Activated CD4-positive, alpha-beta memory T cell treated with anti-CD3 and anti-CD28 coated beads, Interleukin-2, amount 10 ng/mL, durations not matched to agents 7 days and 5 days (primary cell): ENCODE results near the gene FAM200C. TPM values are rescaled to one million over a fixed set of nuclear protein-coding genes. Genes with fewer than 3 reads are reported as not detected.

Experiments
- CTCF ChIA-PET: fragments of 350-600 bp; sonication (Branson Sonifier 250); formaldehyde crosslinking; loops from one replicate; lab custom pipeline; 2021; ENCODE audit warnings: antibody characterized with exemption, inconsistent platforms; lab: Charles Lee
- POLR2A ChIA-PET: fragments of 350-600 bp; sonication (Branson Sonifier 250); formaldehyde crosslinking; loops from one replicate; lab custom pipeline; 2021; ENCODE audit warnings: antibody characterized with exemption; lab: Charles Lee
- DNase-seq: peaks from one replicate; pipeline ENCODE4 v3.0.0-alpha.2; 2020
- H3K27ac Mint-ChIP-seq: one replicate; pipeline ENCODE4 v1.8.0; 2021; ENCODE audit warnings: mild to moderate bottlenecking, mixed read lengths
- H3K27me3 Mint-ChIP-seq: one replicate; pipeline ENCODE4 v1.8.0; 2021; ENCODE audit warnings: mixed read lengths
- H3K36me3 Mint-ChIP-seq: one replicate; pipeline ENCODE4 v1.8.0; 2021; ENCODE audit warnings: low read depth, mixed read lengths
- H3K4me1 Mint-ChIP-seq: one replicate; pipeline ENCODE4 v1.8.0; 2021; ENCODE audit warnings: mixed read lengths
- H3K4me3 Mint-ChIP-seq: one replicate; pipeline ENCODE4 v1.8.0; 2021; ENCODE audit warnings: mild to moderate bottlenecking, mixed read lengths
- H3K9me3 Mint-ChIP-seq: one replicate; pipeline ENCODE4 v1.8.0; 2021; ENCODE audit warnings: mixed read lengths
- total RNA-seq, 2 experiments: library from RNA; stranded (reverse); gene quantifications; one replicate each; pipeline ENCODE4 v1.2.3, GENCODE V29; 2021

The FAM200C gene
- total RNA-seq, 2 experiments from 2014 or later = 0.95 to 1.0 TPM

GRCh38 chr5:160377651-160378050, 22.2 kb downstream of the FAM200C start:
- CTCF ChIA-PET = interaction anchor here (1.4 kb wide), 1 partner anchor 62 kb away, joined by 3 read pairs; no protein-coding TSS in a partner anchor
- no peak overlapping the region for H3K4me3 Mint-ChIP-seq
- POLR2A ChIA-PET = no interaction called here
- H3K4me1 Mint-ChIP-seq = no peaks in the 10 kb centered on the region
- H3K9me3 Mint-ChIP-seq = no peaks in the 10 kb centered on the region
- no peak for DNase-seq
- H3K27me3 Mint-ChIP-seq = peaks cover 51% of the 10 kb centered on the region
- no peak overlapping the region for H3K27ac Mint-ChIP-seq
- H3K36me3 Mint-ChIP-seq = no peaks in the 10 kb centered on the region

- H3K27me3 Mint-ChIP-seq = peaks cover 59% of the 10 kb centered on the region
- no peak for DNase-seq
- H3K27ac Mint-ChIP-seq = no peak overlapping the region
- no peaks in the 10 kb centered on the region for H3K9me3 Mint-ChIP-seq
- no peaks in the 10 kb centered on the region for H3K36me3 Mint-ChIP-seq
- no peaks in the 10 kb centered on the region for H3K4me1 Mint-ChIP-seq
- no peak overlapping the region for H3K4me3 Mint-ChIP-seq
- CTCF ChIA-PET = no interaction called here
- POLR2A ChIA-PET = no interaction called here
Measured at GRCh38 chr5:160376416-160376815, 23.4 kb downstream of the FAM200C start.

DNA sequence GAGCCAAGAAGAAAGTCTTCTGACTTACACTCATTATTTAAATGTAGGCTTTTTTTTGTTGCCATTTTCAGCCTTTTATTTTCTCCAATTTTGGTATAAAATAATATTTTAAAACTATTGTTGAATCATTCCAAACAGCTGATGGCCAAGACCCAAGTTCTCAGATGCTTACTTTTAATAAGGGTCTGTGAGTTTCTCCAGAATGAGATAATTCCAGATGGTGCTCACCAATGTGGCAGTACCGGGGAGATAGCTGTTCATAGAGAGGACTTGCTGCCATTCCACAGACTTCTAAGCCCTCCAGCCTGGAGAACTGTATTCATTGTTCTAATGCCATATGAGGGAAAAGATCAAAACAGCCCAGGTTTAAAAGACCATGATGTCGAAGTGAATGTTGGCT, 24.2 kb downstream of the FAM200C start:
- Mint-ChIP-seq H3K27me3 (peaks cover 64% of the 10 kb centered on the region), H3K4me1 (peaks cover 3% of the 10 kb centered on the region), H3K9me3 (no peaks in the 10 kb centered on the region), H3K36me3 (no peaks in the 10 kb centered on the region), H3K4me3 (no peak overlapping the region), H3K27ac (no peak overlapping the region)
- DNase-seq = no peak
- ChIA-PET POLR2A (no interaction called here), CTCF (no interaction called here)

- no peak overlapping the region for H3K27ac Mint-ChIP-seq
- no peaks in the 10 kb centered on the region for H3K9me3 Mint-ChIP-seq
- no peak for DNase-seq
- H3K4me1 Mint-ChIP-seq = peaks cover 6% of the 10 kb centered on the region
- no peaks in the 10 kb centered on the region for H3K36me3 Mint-ChIP-seq
- H3K27me3 Mint-ChIP-seq = peaks cover 66% of the 10 kb centered on the region
- POLR2A ChIA-PET = no interaction called here
- CTCF ChIA-PET = no interaction called here
- no peak overlapping the region for H3K4me3 Mint-ChIP-seq
Measured at GRCh38 chr5:160375166-160375565, 24.7 kb downstream of the FAM200C start.

DNA sequence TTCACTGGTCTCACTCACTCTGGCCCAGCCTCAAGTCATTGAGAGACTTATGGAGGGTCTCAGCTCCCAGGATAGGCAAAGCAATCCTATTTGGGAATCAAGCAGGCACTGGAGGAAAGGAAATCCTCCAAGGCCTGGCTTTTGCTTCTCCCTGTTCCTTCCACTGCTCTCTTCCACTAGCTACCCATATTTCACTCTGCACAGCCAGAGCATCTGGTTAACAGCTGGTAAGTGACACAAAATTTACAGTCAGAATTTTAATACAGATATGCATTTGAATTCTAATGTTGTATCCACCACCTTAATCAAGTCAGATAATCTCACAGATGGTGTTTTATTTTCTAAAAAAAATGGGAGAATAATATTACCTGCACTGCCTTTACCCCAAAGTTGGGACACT, 28.6 kb downstream of the FAM200C start:
- ChIA-PET CTCF (no interaction called here), POLR2A (interaction anchor here (2.0 kb wide), 1 partner anchor 47 kb away, joined by 4 read pairs; the partner anchor contains the start of gene SLU7)
- DNase-seq = no peak
- H3K4me3 Mint-ChIP-seq = peak overlapping the region; percentile 12
- no peaks in the 10 kb centered on the region for H3K36me3 Mint-ChIP-seq
- no peak overlapping the region for H3K27ac Mint-ChIP-seq
- H3K4me1 Mint-ChIP-seq = peaks cover 9% of the 10 kb centered on the region
- H3K9me3 Mint-ChIP-seq = no peaks in the 10 kb centered on the region
- peaks cover 78% of the 10 kb centered on the region for H3K27me3 Mint-ChIP-seq

- DNase-seq = no peak
- peaks cover 73% of the 10 kb centered on the region for H3K27me3 Mint-ChIP-seq
- no peaks in the 10 kb centered on the region for H3K9me3 Mint-ChIP-seq
- ChIA-PET POLR2A (interaction anchor here (2.0 kb wide), 1 partner anchor 48 kb away, joined by 4 read pairs; the partner anchor contains the start of gene SLU7), CTCF (interaction anchor here (1.3 kb wide), 1 partner anchor 24 kb away, joined by 3 read pairs; no protein-coding TSS in a partner anchor)
- H3K36me3 Mint-ChIP-seq = no peaks in the 10 kb centered on the region
- H3K4me1 Mint-ChIP-seq = peaks cover 9% of the 10 kb centered on the region
- no peak overlapping the region for H3K27ac Mint-ChIP-seq
- no peak overlapping the region for H3K4me3 Mint-ChIP-seq
Measured at GRCh38 chr5:160370713-160371034, 29.2 kb downstream of the FAM200C start.

GRCh38 chr5:160369990-160370712, 29.7 kb downstream of the FAM200C start, which contains the start of gene C1QTNF2:
TSS of gene C1QTNF2 (minus strand) at chr5:160370626. CDS start at chr5:160355011, 15,615 bp downstream.
- DNase-seq = no peak
- peak within 1 kb of the TSS; percentile 39 for H3K4me3 Mint-ChIP-seq
- POLR2A ChIA-PET = interaction anchor here (2.0 kb wide), 1 partner anchor 49 kb away, joined by 4 read pairs; the partner anchor contains the start of gene SLU7
- H3K36me3 Mint-ChIP-seq = no peaks in the 10 kb centered on the region
- H3K4me1 Mint-ChIP-seq = peaks cover 9% of the 10 kb centered on the region
- H3K27ac Mint-ChIP-seq = no peak within 1 kb of the TSS
- CTCF ChIA-PET = interaction anchor here (0.7 to 1.3 kb wide), 2 partner anchors 21 to 23 kb away, joined by 3 read pairs; no protein-coding TSS in a partner anchor
- H3K27me3 Mint-ChIP-seq = peaks cover 71% of the 10 kb centered on the region
- H3K9me3 Mint-ChIP-seq = no peaks in the 10 kb centered on the region

- Mint-ChIP-seq H3K4me3 (no peak overlapping the region), H3K36me3 (no peaks in the 10 kb centered on the region), H3K9me3 (no peaks in the 10 kb centered on the region), H3K4me1 (peaks cover 9% of the 10 kb centered on the region), H3K27me3 (peaks cover 53% of the 10 kb centered on the region), H3K27ac (no peak overlapping the region)
- DNase-seq = no peak
- ChIA-PET POLR2A (no interaction called here), CTCF (interaction anchor here (1.3 kb wide), 1 partner anchor 346 kb away, joined by 3 read pairs; no protein-coding TSS in a partner anchor)
Measured at GRCh38 chr5:160367885-160368284, 32.0 kb downstream of the FAM200C start.

DNA sequence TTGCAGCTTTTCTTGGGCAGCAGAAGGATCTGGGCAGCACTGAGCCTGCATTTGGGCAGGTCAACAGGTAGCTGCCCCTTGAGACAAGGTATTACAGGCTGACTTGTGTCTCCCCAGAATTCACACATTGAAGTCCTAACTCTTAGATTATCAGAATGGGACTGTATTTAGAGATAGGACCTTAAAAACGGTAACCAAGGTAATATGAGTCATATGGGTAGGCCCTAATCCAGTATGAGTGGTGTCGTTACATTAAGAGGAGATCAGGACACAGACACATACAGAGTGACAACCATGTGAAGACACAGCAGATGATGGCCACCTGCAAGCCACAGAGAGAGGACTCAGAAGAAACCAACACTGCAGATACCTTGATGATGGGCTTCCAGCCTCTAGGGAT, 32.6 kb downstream of the FAM200C start:
- H3K4me1 Mint-ChIP-seq = peaks cover 9% of the 10 kb centered on the region
- no peak for DNase-seq
- H3K27ac Mint-ChIP-seq = no peak overlapping the region
- no peak overlapping the region for H3K4me3 Mint-ChIP-seq
- H3K36me3 Mint-ChIP-seq = no peaks in the 10 kb centered on the region
- CTCF ChIA-PET = interaction anchor here (1.3 kb wide), 1 partner anchor 345 kb away, joined by 3 read pairs; no protein-coding TSS in a partner anchor
- POLR2A ChIA-PET = no interaction called here
- H3K27me3 Mint-ChIP-seq = peaks cover 47% of the 10 kb centered on the region
- no peaks in the 10 kb centered on the region for H3K9me3 Mint-ChIP-seq

- ChIA-PET CTCF (no interaction called here), POLR2A (no interaction called here)
- H3K4me1 Mint-ChIP-seq = peaks cover 9% of the 10 kb centered on the region
- no peak overlapping the region for H3K4me3 Mint-ChIP-seq
- DNase-seq = no peak
- no peak overlapping the region for H3K27ac Mint-ChIP-seq
- no peaks in the 10 kb centered on the region for H3K9me3 Mint-ChIP-seq
- H3K36me3 Mint-ChIP-seq = no peaks in the 10 kb centered on the region
- H3K27me3 Mint-ChIP-seq = peaks cover 38% of the 10 kb centered on the region
Measured at GRCh38 chr5:160366230-160366629, 33.6 kb downstream of the FAM200C start.

- Mint-ChIP-seq H3K27me3 (peaks cover 19% of the 10 kb centered on the region), H3K9me3 (no peaks in the 10 kb centered on the region), H3K4me1 (no peaks in the 10 kb centered on the region), H3K27ac (no peak overlapping the region), H3K36me3 (no peaks in the 10 kb centered on the region), H3K4me3 (no peak overlapping the region)
- no peak for DNase-seq
- ChIA-PET POLR2A (no interaction called here), CTCF (no interaction called here)
Measured at GRCh38 chr5:160363660-160364395, 36.0 kb downstream of the FAM200C start.

- ChIA-PET CTCF (no interaction called here), POLR2A (no interaction called here)
- no peaks in the 10 kb centered on the region for H3K4me1 Mint-ChIP-seq
- H3K9me3 Mint-ChIP-seq = no peaks in the 10 kb centered on the region
- H3K36me3 Mint-ChIP-seq = no peaks in the 10 kb centered on the region
- H3K27ac Mint-ChIP-seq = no peak overlapping the region
- peaks cover 14% of the 10 kb centered on the region for H3K27me3 Mint-ChIP-seq
- DNase-seq = no peak
- H3K4me3 Mint-ChIP-seq = no peak overlapping the region
Measured at GRCh38 chr5:160363211-160363610, 36.6 kb downstream of the FAM200C start.

DNA sequence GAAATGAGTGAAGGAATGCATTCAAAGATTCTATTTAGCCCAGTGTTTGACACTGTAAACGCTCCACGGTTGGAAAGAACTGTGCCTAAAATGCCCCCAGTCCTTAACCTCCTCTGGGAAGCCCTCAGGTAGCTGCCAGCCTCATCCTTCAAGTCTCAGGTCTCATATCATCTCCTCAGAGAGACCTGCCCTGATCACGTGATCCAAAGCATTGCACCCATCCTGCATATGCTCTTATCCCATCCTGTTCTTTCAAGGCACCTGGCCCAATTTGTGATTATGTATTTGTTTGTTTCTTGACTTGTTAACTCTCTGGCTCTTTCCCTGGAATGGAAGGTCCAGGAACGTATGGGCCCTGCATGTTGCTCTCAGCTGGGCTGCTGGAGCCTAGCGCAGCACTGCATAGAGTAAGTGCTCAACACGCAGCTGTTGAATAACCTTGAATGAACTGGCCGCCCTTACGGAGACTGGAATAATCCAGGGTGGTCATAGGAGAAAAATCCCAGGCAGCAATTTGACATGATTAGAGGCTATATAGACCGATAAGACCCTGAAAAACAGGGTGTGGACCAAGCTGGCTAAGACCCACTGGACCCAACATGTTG, 38.1 kb downstream of the FAM200C start:
- Mint-ChIP-seq H3K4me1 (no peaks in the 10 kb centered on the region), H3K36me3 (no peaks in the 10 kb centered on the region), H3K27me3 (peaks cover 5% of the 10 kb centered on the region), H3K9me3 (no peaks in the 10 kb centered on the region), H3K4me3 (no peak overlapping the region), H3K27ac (no peak overlapping the region)
- POLR2A ChIA-PET = no interaction called here
- DNase-seq = no peak
- CTCF ChIA-PET = interaction anchor here (0.5 kb wide), 1 partner anchor 1489 kb away, joined by 4 read pairs; no protein-coding TSS in a partner anchor
